Peyer's patch (tissue), 4 donors: ENCODE measurements around the gene PAPSS1.

ENCODE experiments used
- POLR2A ChIP-seq, 2 donors: fragments of 450-650 bp; IDR thresholded peaks; one replicate each; pipeline ENCODE4 v1.5.1; 2017; ENCODE audit warnings: antibody characterized with exemption in 2 of 2, mild to moderate bottlenecking in 2 of 2, moderate library complexity in 2 of 2
- TF ChIP-seq, protein P1 (sequence below), 6 experiments: fragments of 450-650 bp in 4 of 6; fragments of 200-600 bp in 2 of 6; sonication (generic) in 1 of 6; IDR thresholded peaks; one replicate each; pipeline ENCODE4 v1.5.1; 2017 to 2019; ENCODE audit warnings: antibody characterized with exemption in 6 of 6, mild to moderate bottlenecking in 3 of 6, moderate library complexity in 1 of 6

DNA sequence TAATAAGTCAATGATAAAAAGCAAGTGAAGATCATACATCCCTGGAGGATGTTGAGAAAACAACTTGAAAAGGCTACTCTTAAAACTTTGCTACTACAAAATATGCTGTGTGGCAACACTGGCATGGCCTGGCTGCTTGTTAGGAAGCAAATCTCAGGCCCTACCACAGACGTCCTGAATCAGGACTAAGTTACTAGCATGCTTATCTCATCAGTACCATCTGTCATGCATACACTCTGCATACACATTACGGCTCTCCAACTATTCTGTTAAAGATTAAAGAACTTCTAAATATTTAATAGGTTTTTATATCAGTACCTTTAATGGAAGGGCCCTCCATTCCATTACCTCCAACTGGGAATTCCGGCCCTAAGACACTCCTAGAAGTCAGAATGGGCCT is 8.2 kb downstream of the PAPSS1 start:
- TF ChIP-seq, protein P1, sequence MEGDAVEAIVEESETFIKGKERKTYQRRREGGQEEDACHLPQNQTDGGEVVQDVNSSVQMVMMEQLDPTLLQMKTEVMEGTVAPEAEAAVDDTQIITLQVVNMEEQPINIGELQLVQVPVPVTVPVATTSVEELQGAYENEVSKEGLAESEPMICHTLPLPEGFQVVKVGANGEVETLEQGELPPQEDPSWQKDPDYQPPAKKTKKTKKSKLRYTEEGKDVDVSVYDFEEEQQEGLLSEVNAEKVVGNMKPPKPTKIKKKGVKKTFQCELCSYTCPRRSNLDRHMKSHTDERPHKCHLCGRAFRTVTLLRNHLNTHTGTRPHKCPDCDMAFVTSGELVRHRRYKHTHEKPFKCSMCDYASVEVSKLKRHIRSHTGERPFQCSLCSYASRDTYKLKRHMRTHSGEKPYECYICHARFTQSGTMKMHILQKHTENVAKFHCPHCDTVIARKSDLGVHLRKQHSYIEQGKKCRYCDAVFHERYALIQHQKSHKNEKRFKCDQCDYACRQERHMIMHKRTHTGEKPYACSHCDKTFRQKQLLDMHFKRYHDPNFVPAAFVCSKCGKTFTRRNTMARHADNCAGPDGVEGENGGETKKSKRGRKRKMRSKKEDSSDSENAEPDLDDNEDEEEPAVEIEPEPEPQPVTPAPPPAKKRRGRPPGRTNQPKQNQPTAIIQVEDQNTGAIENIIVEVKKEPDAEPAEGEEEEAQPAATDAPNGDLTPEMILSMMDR (IDR thresholded peaks at IDR 0.05) = no peak
- no peak for TF ChIP-seq POLR2A (IDR thresholded peaks at IDR 0.05)
